Placental epithelial cell (primary cell): ENCODE data around the gene MTX3. TPM values are rescaled to one million over a fixed set of nuclear protein-coding genes. Genes with fewer than 3 reads are reported as not detected.

Experiments used
- small RNA-seq: library from RNA; depleted of rRNA; stranded (forward); fragments of <200 nt; gene quantifications from one replicate; pipeline ENCODE3, GENCODE V24; 2012
- total RNA-seq: library from RNA; depleted of rRNA; stranded (reverse); fragments of >200 nt; gene quantifications from 2 replicates; pipeline ENCODE4 v1.2.3, GENCODE V29; 2012

MTX3 gene, protein sequence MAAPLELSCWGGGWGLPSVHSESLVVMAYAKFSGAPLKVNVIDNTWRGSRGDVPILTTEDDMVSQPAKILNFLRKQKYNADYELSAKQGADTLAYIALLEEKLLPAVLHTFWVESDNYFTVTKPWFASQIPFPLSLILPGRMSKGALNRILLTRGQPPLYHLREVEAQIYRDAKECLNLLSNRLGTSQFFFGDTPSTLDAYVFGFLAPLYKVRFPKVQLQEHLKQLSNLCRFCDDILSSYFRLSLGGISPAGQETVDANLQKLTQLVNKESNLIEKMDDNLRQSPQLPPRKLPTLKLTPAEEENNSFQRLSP
- 9.8 and 12.1 TPM in 2 replicates for total RNA-seq

DNA sequence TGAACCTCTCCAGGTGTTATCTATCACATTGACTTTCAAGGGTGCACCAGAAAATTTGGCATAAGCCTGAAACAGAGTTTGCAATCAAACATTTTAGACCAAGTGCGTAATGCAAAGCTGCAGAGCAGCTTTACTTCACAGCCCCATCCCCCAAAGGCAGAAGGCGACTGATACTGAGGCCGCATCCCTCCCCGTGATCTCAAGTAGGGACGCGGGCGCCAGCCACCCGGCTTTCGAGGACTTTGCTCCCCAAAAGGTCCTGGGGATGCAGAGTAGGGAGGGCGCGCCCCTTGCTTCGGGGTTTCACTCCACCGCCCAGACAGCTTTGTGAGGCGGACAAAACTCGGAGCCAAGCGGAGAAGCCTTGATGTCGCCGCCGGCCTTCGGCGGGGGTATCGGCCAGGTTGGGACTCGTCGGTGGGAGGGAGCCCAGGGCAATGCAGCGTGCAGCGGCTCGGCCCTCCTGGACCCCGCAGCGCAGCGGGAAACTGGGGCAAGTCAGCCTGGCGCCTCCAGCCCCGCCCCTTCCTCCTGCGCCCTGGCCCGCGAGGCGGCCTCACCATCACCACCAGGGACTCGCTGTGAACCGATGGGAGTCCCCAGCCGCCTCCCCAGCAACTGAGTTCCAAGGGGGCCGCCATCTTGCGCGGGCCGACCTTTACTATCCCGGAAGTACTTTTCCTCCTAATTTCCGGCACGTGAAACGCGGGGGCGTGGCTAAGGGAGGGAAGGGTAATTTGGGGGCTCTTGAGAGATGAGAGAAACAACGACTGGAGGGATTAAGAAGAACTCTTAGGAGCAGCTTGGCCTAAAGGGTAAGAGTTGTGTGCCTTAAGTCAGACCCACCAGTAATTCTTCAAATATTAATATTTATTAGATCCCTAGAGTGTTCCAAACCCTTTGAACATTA is at the start of gene MTX3:
Gene MTX3 (minus strand): TSS at position 665 of the 910 bp plus-strand sequence. CDS start 24 bp downstream, at position 641.

DNA sequence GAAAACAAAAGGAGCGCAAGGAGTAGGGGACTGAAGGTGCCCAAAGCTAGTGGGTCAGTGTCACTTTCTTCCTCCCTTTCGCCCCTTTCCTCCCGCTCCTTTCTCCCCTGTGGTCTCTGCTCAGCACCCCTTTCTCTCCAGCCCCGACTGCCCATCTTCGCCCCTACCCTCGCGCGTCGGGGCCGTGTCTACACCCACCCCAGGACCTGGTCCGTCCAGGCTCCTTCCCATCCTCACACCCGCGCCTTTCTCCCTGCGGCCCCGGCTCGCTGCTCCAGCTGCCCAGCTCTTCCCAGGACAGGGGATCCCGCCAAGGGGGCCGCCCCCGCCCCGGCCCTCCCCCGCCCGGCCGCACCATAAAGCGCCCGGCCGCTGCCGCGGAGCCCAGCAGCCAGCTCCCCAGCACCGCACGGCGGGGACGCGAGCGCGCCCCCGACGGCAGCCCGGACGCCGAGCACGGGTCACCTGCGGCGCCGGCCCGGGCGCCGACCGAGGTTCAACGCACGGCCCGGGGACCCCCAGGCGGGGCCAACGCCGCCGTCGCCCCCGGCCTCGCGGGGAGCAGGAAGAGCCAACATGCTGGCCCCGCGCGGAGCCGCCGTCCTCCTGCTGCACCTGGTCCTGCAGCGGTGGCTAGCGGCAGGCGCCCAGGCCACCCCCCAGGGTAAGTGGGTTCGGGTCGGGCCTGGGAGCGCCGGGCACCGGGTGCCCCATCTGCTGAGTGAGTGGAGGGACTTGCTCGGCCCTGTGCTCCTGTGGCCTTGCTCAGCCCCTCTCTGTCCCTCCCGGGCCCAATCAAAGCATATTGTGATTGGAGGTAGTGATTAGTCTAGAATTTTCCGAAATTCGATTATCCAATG is 44.1 kb upstream of the MTX3 start, which contains the start of gene THBS4:
Gene THBS4 (plus strand): TSS at position 387 of the 860 bp plus-strand sequence. CDS start 190 bp downstream, at position 577.

Small RNA genes within 50 kb of the gene (small RNA-seq; reads per million reads assigned to genes)
- gene TRMT112P2: not detected

Other genes with a start within 250 kb of the MTX3 start
- gene THBS4, start 44.1 kb upstream of the MTX3 start, total RNA-seq: 0.79 and 0.98 TPM in 2 replicates